Esophagus squamous epithelium (tissue), 4 donors: Measurements from ENCODE around the gene CLEC9A.

ENCODE experiments used
- POLR2A ChIP-seq, 4 donors: fragments of 450-650 bp; IDR thresholded peaks; one replicate each; pipeline ENCODE4 v1.6.1; 2017; ENCODE audit warnings: antibody characterized with exemption in 4 of 4, mild to moderate bottlenecking in 4 of 4, moderate library complexity in 3 of 4
- TF ChIP-seq, protein P1 (sequence below), 6 experiments: fragments of 450-650 bp in 4 of 6; fragments of 200-600 bp in 2 of 6; sonication (generic) in 2 of 6; IDR thresholded peaks; one replicate each; pipeline ENCODE4 v1.5.1; 2016 to 2019; ENCODE audit warnings: antibody characterized with exemption in 6 of 6, mild to moderate bottlenecking in 4 of 6, moderate library complexity in 4 of 6

DNA sequence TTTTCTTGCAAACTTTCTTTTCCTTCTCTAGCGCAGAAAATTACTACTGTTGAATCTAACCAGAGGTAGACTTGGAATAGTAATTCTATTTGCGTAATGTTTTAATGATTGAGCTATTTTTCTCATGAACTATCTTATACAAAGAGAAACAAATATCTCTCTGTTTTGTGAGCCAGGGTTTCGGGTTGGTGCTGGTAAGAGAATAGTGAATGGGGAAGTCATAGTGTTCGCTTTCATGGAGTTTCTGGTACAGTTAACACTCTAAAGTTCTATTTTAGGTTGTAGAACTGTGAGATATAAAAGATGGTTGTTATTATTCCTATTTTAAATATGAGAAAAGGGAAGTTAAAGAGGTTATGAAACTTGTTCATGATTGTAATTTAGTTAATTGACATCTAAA, 38.2 kb upstream of the CLEC9A start:
- TF ChIP-seq, protein P1, sequence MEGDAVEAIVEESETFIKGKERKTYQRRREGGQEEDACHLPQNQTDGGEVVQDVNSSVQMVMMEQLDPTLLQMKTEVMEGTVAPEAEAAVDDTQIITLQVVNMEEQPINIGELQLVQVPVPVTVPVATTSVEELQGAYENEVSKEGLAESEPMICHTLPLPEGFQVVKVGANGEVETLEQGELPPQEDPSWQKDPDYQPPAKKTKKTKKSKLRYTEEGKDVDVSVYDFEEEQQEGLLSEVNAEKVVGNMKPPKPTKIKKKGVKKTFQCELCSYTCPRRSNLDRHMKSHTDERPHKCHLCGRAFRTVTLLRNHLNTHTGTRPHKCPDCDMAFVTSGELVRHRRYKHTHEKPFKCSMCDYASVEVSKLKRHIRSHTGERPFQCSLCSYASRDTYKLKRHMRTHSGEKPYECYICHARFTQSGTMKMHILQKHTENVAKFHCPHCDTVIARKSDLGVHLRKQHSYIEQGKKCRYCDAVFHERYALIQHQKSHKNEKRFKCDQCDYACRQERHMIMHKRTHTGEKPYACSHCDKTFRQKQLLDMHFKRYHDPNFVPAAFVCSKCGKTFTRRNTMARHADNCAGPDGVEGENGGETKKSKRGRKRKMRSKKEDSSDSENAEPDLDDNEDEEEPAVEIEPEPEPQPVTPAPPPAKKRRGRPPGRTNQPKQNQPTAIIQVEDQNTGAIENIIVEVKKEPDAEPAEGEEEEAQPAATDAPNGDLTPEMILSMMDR (IDR thresholded peaks at IDR 0.05): no peak
- TF ChIP-seq POLR2A (IDR thresholded peaks at IDR 0.05): no peak
